ENCODE measurements around the gene HMX2. TPM values are rescaled to one million over a fixed set of nuclear protein-coding genes. Genes with fewer than 3 reads are reported as not detected.
"Not testable (repeated sequence)": the region's sequence is repeated elsewhere in the genome, so short reads cannot be mapped to it uniquely, and the experiment has no call there.

The HMX2 gene
- total RNA-seq, 2 donors from 2014 or later, result not detected

- intact Hi-C loops (cut with DNase I), result no loop called here
- ATAC-seq (no peak), DNase-seq (no peak)
These were observed 27.8 kb downstream of the HMX2 start for GRCh38 chr10:123175389-123176387.

GRCh38 chr10:123178390-123178789 lies 30.5 kb downstream of the HMX2 start:
- DNase-seq; intact Hi-C loops (cut with DNase I); ATAC-seq: not testable (repeated sequence)

- ATAC-seq (no peak), DNase-seq (no peak)
- intact Hi-C loops (cut with DNase I), result no loop called here
These were observed 32.5 kb downstream of the HMX2 start for GRCh38 chr10:123180101-123181090.

- intact Hi-C loops (cut with DNase I), result no loop called here
- ATAC-seq, result no peak
- DNase-seq, result no peak
These were observed 35.8 kb downstream of the HMX2 start for GRCh38 chr10:123183724-123184123.

- intact Hi-C loops (cut with DNase I), result no loop called here
- DNase-seq, result no peak
- no peak for ATAC-seq
These were observed 39.8 kb downstream of the HMX2 start for GRCh38 chr10:123187781-123188180.

GRCh38 chr10:123191886-123192285 lies 44.0 kb downstream of the HMX2 start:
- DNase-seq (no peak), ATAC-seq (no peak)
- intact Hi-C loops (cut with DNase I), result no loop called here

- intact Hi-C loops (cut with DNase I), result no loop called here
- ATAC-seq (no peak), DNase-seq (no peak)
These were observed 46.1 kb downstream of the HMX2 start for GRCh38 chr10:123194056-123194455.

Other genes starting within 250 kb of the HMX2 start
- gene FAM24A, start 237.5 kb upstream of the HMX2 start, total RNA-seq, result not detected
- 1 to 10 TPM; 5.2 to 7.5 TPM for gene C10orf88, start 193.9 kb upstream of the HMX2 start, total RNA-seq
- 1 to 10 TPM; 3.1 to 3.6 TPM for gene PSTK, start 167.7 kb upstream of the HMX2 start, total RNA-seq
- gene IKZF5, start 139.3 kb upstream of the HMX2 start, total RNA-seq, result 10 to 100 TPM; 10.4 to 12.1 TPM
- 10 to 100 TPM; 51.3 to 55.1 TPM for gene ACADSB, start 139.1 kb upstream of the HMX2 start, total RNA-seq
- gene HMX3, start 12.2 kb upstream of the HMX2 start, total RNA-seq, result under 1 TPM in 1 of 2 donors, not detected in 1; 0.21 TPM
- 10 to 100 TPM; 38.0 to 41.3 TPM for gene BUB3, start 6.3 kb downstream of the HMX2 start, total RNA-seq